K562 (cell line): ENCODE results near the gene MBNL2. TPM values are rescaled to one million over a fixed set of nuclear protein-coding genes. Genes with fewer than 3 reads are reported as not detected.

ENCODE experiments used
- ARID2 ChIP-seq: fragments of 450-650 bp; IDR thresholded peaks from 2 replicates; pipeline ENCODE4 v1.6.1; 2017; ENCODE audit warnings: antibody characterized with exemption, mild to moderate bottlenecking
- BMI1 ChIP-seq: fragments of 150-350 bp; IDR thresholded peaks from 2 replicates; pipeline ENCODE4 v1.6.1; 2014; ENCODE audit warnings: low read length
- ETS2 ChIP-seq: IDR thresholded peaks from 2 replicates; pipeline ENCODE4 v1.6.1; 2016; ENCODE audit warnings: borderline replicate concordance, missing genetic modification characterization, mild to moderate bottlenecking, moderate library complexity, missing compliant biosample characterization; ENCODE audit not compliant: poor library complexity, severe bottlenecking
- FOXJ3 ChIP-seq: sonication (generic); formaldehyde crosslinking; IDR thresholded peaks from 2 replicates; pipeline ENCODE4 v1.4.0; 2020; ENCODE audit warnings: mild to moderate bottlenecking, missing genetic modification reagents
- HNRNPH1 ChIP-seq: fragments of 200-400 bp; formaldehyde crosslinking; optimal IDR thresholded peaks from 2 replicates; pipeline ENCODE3; 2017; ENCODE audit warnings: low read depth, mild to moderate bottlenecking, low read length, moderate library complexity
- NCOA2 ChIP-seq, 2 experiments: fragments of 450-650 bp; IDR thresholded peaks; 2 replicates each; pipeline ENCODE4 v1.6.1; 2018; ENCODE audit warnings: mild to moderate bottlenecking in 2 of 2, moderate library complexity in 1 of 2; ENCODE audit not compliant: partially characterized antibody in 2 of 2
- RBM34 ChIP-seq: fragments of 200-400 bp; formaldehyde crosslinking; IDR thresholded peaks from 2 replicates; pipeline ENCODE4 v1.6.1; 2018; ENCODE audit warnings: low read length, borderline replicate concordance; ENCODE audit not compliant: insufficient read depth
- RFX1 ChIP-seq: fragments of 450-650 bp; IDR thresholded peaks from 2 replicates; pipeline ENCODE4 v1.6.1; 2016; ENCODE audit warnings: mild to moderate bottlenecking, moderate library complexity
- RUNX1 ChIP-seq: sonication (generic); IDR thresholded peaks from 2 replicates; pipeline ENCODE4 v1.6.1; 2016; ENCODE audit warnings: antibody characterized with exemption, low read depth
- polyA plus RNA-seq, 8 experiments: library from polyadenylated mRNA; depleted of rRNA in 4 of 8; stranded (reverse) in 5 of 8; unstranded in 3 of 8; fragments of >200 nt; fragmentation: Nextera tagmentation in 2 of 8; fragmentation: Illumina TruSeq in 1 of 8; extraction: Ambion mirVana in 2 of 8; extraction: Trizol in 1 of 8; gene quantifications; 2 replicates each; pipeline versions ENCODE4 v1.2.1 to v1.2.3, GENCODE V29; 2011 to 2014; ENCODE audit warnings: inconsistent platforms in 1 of 8, missing spikeins in 1 of 8
- total RNA-seq, 7 experiments: library from RNA; depleted of rRNA in 6 of 7; stranded (reverse); fragments of >200 nt in 6 of 7; fragmentation: Illumina TruSeq in 2 of 7; extraction: Trizol in 2 of 7; gene quantifications; 2 replicates each; pipeline versions ENCODE4 v1.2.1 to v1.2.3, GENCODE V29; 2011 to 2021; ENCODE audit warnings: low replicate concordance in 1 of 7
- TF ChIP-seq, protein P1 (sequence below): sonication (generic); formaldehyde crosslinking; IDR thresholded peaks from 2 replicates; pipeline ENCODE4 v1.8.1; 2023; ENCODE audit warnings: missing genetic modification reagents, mild to moderate bottlenecking, borderline replicate concordance
- TF ChIP-seq, protein P2 (sequence below): sonication (generic); formaldehyde crosslinking; IDR thresholded peaks from 2 replicates; pipeline ENCODE4 v1.8.0; 2022; ENCODE audit warnings: mild to moderate bottlenecking, missing genetic modification reagents
- TF ChIP-seq, protein P3 (sequence below): sonication (generic); IDR thresholded peaks from 2 replicates; pipeline ENCODE4 v1.6.1; 2016

MBNL2 gene
- total and polyA plus RNA-seq, 9 of the 15 experiments (the other 6 are each of a cell fraction or from before 2014, with no cell fraction given), result 7.0 to 24.8 (median 13.8) TPM

DNA sequence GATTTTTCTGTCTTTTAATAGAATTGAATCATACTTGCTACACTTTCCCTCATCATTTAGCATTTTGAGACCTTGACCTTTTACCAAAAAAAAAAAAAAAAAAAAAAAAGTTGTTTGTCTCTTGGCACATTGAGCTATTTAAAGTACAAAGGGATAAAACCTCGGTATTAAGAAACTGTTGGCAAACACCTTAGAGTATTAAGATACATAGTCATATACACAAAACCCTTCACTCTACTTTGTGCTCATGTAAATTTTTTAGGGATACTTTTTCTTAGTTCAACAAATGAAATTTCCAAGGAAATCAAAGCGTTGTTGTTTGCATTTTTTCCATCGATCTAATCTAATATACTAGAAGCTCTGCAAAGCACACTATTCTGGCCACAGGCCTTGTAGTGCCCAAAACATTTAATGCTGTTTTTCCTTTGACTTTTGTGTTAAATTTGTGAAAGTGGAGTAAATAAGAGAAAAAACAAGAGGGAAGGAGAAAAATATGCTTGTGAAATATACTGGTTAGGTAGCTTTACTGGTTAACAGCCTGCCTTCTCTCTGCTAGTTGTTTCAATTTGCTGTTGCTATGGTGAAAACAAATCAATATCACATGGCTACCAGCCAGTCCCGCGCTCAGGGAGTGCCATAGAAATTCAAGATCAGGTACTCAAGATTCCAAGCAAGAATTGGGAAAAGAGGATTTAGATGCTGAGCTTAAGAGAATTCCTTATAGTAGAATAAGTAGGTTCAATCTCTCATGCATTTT, 2.6 kb downstream of the MBNL2 start (continued):
- TF ChIP-seq, protein P1, sequence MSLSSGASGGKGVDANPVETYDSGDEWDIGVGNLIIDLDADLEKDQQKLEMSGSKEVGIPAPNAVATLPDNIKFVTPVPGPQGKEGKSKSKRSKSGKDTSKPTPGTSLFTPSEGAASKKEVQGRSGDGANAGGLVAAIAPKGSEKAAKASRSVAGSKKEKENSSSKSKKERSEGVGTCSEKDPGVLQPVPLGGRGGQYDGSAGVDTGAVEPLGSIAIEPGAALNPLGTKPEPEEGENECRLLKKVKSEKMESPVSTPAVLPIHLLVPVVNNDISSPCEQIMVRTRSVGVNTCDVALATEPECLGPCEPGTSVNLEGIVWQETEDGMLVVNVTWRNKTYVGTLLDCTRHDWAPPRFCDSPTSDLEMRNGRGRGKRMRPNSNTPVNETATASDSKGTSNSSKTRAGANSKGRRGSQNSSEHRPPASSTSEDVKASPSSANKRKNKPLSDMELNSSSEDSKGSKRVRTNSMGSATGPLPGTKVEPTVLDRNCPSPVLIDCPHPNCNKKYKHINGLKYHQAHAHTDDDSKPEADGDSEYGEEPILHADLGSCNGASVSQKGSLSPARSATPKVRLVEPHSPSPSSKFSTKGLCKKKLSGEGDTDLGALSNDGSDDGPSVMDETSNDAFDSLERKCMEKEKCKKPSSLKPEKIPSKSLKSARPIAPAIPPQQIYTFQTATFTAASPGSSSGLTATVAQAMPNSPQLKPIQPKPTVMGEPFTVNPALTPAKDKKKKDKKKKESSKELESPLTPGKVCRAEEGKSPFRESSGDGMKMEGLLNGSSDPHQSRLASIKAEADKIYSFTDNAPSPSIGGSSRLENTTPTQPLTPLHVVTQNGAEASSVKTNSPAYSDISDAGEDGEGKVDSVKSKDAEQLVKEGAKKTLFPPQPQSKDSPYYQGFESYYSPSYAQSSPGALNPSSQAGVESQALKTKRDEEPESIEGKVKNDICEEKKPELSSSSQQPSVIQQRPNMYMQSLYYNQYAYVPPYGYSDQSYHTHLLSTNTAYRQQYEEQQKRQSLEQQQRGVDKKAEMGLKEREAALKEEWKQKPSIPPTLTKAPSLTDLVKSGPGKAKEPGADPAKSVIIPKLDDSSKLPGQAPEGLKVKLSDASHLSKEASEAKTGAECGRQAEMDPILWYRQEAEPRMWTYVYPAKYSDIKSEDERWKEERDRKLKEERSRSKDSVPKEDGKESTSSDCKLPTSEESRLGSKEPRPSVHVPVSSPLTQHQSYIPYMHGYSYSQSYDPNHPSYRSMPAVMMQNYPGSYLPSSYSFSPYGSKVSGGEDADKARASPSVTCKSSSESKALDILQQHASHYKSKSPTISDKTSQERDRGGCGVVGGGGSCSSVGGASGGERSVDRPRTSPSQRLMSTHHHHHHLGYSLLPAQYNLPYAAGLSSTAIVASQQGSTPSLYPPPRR (CRISPR knock-in tag), result no peak
- TF ChIP-seq RUNX1, result no peak
- no peak for TF ChIP-seq RBM34
- no peak for TF ChIP-seq ARID2
- TF ChIP-seq, protein P2, sequence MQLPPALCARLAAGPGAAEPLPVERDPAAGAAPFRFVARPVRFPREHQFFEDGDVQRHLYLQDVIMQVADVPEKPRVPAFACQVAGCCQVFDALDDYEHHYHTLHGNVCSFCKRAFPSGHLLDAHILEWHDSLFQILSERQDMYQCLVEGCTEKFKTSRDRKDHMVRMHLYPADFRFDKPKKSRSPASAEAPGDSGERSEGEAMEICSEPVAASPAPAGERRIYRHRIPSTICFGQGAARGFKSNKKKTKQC (CRISPR knock-in tag), result no peak
- no peak for TF ChIP-seq HNRNPH1
- TF ChIP-seq ETS2 (tag), result no peak
- TF ChIP-seq, protein P3, sequence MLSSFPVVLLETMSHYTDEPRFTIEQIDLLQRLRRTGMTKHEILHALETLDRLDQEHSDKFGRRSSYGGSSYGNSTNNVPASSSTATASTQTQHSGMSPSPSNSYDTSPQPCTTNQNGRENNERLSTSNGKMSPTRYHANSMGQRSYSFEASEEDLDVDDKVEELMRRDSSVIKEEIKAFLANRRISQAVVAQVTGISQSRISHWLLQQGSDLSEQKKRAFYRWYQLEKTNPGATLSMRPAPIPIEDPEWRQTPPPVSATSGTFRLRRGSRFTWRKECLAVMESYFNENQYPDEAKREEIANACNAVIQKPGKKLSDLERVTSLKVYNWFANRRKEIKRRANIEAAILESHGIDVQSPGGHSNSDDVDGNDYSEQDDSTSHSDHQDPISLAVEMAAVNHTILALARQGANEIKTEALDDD, result peak; percentile 76
- TF ChIP-seq FOXJ3 (CRISPR knock-in tag), result peak; percentile 60; the same call in 1 of the 2 replicates
- TF ChIP-seq BMI1, result no peak
- TF ChIP-seq NCOA2 (IDR thresholded peaks at IDR 0.05; ENCODE audit: partially characterized antibody in 2 of 2), result no peak
- TF ChIP-seq RFX1, result peak; percentile 78
